PFSK-1 (cell line): ENCODE data around the gene ZNF564.

Experiments used
- FOXP2 ChIP-seq: optimal IDR thresholded peaks from 2 replicates; pipeline ENCODE3; 2011; ENCODE audit warnings: borderline replicate concordance, control low read depth, inconsistent platforms; ENCODE audit not compliant: insufficient read depth; ENCODE audit errors: extremely low read length, extremely low read depth
- POLR2AphosphoS5 ChIP-seq: IDR thresholded peaks from 2 replicates; pipeline ENCODE4 v1.6.1; 2012; ENCODE audit warnings: low read depth, mild to moderate bottlenecking, control low read depth, low read length, moderate library complexity
- REST ChIP-seq, 2 experiments: IDR thresholded peaks; 2 replicates each; pipeline versions ENCODE4 v1.6.1 to v1.8.0; 2011 to 2012; ENCODE audit warnings: low read depth in 2 of 2, low read length in 2 of 2, control low read depth in 1 of 2, inconsistent platforms in 1 of 2, mild to moderate bottlenecking in 1 of 2, moderate library complexity in 1 of 2; ENCODE audit not compliant: insufficient read depth in 1 of 2
- SIN3A ChIP-seq: IDR thresholded peaks from 2 replicates; pipeline ENCODE4 v1.6.1; 2012; ENCODE audit warnings: mild to moderate bottlenecking, low read length, moderate library complexity, borderline replicate concordance; ENCODE audit not compliant: insufficient read depth
- TAF1 ChIP-seq: IDR thresholded peaks from 2 replicates; pipeline ENCODE4 v1.6.1; 2012; ENCODE audit warnings: low read length, control low read depth, borderline replicate concordance; ENCODE audit not compliant: insufficient read depth

DNA sequence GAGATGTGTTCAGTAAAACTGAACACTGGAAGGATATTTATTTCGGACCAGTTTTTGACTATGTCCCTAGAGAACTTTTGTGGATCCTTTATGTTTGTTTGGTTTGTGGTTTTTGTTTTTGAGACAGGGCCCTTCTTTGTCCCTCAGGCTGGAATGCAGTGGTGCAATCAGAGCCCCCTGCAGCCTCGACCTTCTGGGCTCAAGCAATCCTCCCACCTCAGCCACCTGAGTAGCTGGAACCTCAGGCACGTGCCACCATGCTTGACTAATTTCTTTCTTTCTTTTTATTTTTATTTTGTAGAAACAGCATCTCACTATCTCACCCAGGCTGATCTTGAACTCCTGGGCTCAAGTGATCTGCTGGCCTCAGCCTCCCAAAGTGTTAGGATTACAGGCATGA, 65.7 kb downstream of the ZNF564 start:
- TF ChIP-seq REST (IDR thresholded peaks at IDR 0.05; ENCODE audit: insufficient read depth in 1 of 2, low read depth in 2 of 2, low read length in 2 of 2), result no peak
- no peak for TF ChIP-seq POLR2AphosphoS5
- no peak for TF ChIP-seq TAF1
- no peak for TF ChIP-seq SIN3A
- TF ChIP-seq FOXP2, result no peak
